Osteocyte (in vitro differentiated cells): Measurements from ENCODE around the gene IL17RE. TPM values are rescaled to one million over a fixed set of nuclear protein-coding genes. Genes with fewer than 3 reads are reported as not detected.
"Not testable (repeated sequence)": the region's sequence is repeated elsewhere in the genome, so short reads cannot be mapped to it uniquely, and the experiment has no call there.

Experiments used
- DNase-seq: peaks from one replicate; pipeline ENCODE4 v3.0.0; 2021; ENCODE audit warnings: mixed read lengths; ENCODE audit not compliant: unreplicated experiment; ENCODE audit errors: extremely low spot score
- H3K27ac Mint-ChIP-seq: one replicate; pipeline ENCODE4 v1.8.0; 2021; ENCODE audit warnings: mild to moderate bottlenecking, mixed read lengths; ENCODE audit not compliant: unreplicated experiment
- H3K27me3 Mint-ChIP-seq: one replicate; pipeline ENCODE4 v1.8.0; 2021; ENCODE audit warnings: mixed read lengths; ENCODE audit not compliant: unreplicated experiment
- H3K36me3 Mint-ChIP-seq: one replicate; pipeline ENCODE4 v1.8.0; 2021; ENCODE audit warnings: mixed read lengths; ENCODE audit not compliant: unreplicated experiment
- H3K4me1 Mint-ChIP-seq: one replicate; pipeline ENCODE4 v1.8.0; 2021; ENCODE audit warnings: mixed read lengths; ENCODE audit not compliant: unreplicated experiment
- H3K4me3 Mint-ChIP-seq: one replicate; pipeline ENCODE4 v1.8.0; 2021; ENCODE audit warnings: mild to moderate bottlenecking, moderate library complexity, mixed read lengths; ENCODE audit not compliant: unreplicated experiment
- H3K9me3 Mint-ChIP-seq: one replicate; pipeline ENCODE4 v1.8.0; 2021; ENCODE audit warnings: mixed read lengths; ENCODE audit not compliant: unreplicated experiment
- total RNA-seq: library from RNA; stranded (reverse); gene quantifications from 2 replicates; pipeline ENCODE4 v1.2.1, GENCODE V29; 2021
- TF ChIP-seq, protein P1 (sequence below): fragments of 200-600 bp; sonication (generic); IDR thresholded peaks from 2 replicates; pipeline ENCODE4 v1.5.0; 2021; ENCODE audit warnings: antibody characterized with exemption, mild to moderate bottlenecking, moderate library complexity

Gene IL17RE
- total RNA-seq, 1 donor from 2014 or later: 1.4 TPM

DNA sequence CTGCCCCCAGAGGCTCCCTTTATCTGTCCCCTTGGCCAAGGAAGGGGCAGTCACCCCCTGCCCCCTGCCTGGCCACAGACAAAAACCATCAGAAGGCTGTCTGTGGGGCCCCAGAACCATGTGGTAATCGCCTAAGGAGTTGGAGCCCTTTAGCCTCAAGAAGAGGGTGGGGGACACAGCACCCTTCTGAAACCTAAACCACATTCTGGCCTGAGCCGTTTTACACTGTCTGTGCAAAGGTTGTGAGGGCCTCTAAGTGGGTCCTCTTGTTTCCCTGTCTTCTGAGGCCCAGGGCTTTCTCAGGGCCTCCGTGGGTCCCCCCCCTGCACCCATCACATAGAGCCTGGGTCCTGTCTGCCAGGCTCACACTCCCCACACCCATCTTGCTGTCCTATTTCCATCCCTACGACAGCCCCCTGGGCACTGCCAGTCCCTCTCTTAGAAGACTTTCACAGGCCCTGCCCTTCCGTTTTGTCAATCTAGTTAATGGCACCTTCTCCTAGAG, 41.0 kb upstream of the IL17RE start:
- TF ChIP-seq, protein P1, sequence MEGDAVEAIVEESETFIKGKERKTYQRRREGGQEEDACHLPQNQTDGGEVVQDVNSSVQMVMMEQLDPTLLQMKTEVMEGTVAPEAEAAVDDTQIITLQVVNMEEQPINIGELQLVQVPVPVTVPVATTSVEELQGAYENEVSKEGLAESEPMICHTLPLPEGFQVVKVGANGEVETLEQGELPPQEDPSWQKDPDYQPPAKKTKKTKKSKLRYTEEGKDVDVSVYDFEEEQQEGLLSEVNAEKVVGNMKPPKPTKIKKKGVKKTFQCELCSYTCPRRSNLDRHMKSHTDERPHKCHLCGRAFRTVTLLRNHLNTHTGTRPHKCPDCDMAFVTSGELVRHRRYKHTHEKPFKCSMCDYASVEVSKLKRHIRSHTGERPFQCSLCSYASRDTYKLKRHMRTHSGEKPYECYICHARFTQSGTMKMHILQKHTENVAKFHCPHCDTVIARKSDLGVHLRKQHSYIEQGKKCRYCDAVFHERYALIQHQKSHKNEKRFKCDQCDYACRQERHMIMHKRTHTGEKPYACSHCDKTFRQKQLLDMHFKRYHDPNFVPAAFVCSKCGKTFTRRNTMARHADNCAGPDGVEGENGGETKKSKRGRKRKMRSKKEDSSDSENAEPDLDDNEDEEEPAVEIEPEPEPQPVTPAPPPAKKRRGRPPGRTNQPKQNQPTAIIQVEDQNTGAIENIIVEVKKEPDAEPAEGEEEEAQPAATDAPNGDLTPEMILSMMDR: no peak
- no peak for DNase-seq
- H3K27me3 Mint-ChIP-seq: no peaks in the 10 kb centered on the region
- H3K4me1 Mint-ChIP-seq: peaks cover 23% of the 10 kb centered on the region
- H3K9me3 Mint-ChIP-seq: no peaks in the 10 kb centered on the region
- H3K4me3 Mint-ChIP-seq: no peak overlapping the region
- H3K36me3 Mint-ChIP-seq: no peaks in the 10 kb centered on the region
- no peak overlapping the region for H3K27ac Mint-ChIP-seq

DNA sequence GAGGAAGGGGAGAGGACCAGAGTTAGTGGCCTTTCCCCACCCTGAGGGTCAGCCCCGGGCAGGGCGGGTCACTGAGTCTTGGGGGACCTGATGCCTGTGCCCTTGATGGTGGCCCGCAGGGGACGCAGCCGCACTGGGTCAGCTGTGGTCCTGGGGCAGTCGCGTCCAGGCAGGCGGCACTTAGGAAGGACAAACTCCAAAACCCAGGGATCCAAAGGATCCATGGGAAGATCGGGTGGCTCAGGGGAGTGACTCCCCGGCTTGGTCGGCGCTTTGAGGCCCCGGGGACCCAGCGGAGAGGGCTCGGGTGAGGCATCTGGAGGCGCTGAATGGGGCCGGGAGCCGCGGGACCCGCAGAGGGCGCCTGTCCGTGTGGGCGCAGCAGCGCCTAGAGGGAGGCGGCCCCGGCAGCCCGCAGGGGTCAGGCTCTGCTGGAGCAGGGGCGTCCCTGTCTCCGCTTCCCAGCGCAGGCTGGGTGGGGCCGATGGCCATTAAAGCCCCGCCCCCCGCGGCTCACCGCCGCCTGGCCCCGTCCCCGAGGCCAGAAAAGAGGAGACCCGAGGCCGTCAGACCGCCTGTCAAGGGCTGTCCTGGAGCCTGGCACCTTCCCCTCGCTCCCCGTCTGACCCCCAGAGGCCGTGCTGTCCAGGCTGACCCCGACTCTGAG, 40.1 kb upstream of the IL17RE start:
- H3K27me3 Mint-ChIP-seq: no peaks in the 10 kb centered on the region
- H3K36me3 Mint-ChIP-seq: no peaks in the 10 kb centered on the region
- H3K9me3 Mint-ChIP-seq: no peaks in the 10 kb centered on the region
- DNase-seq: no peak
- no peak overlapping the region for H3K27ac Mint-ChIP-seq
- TF ChIP-seq, protein P1: no peak
- no peak overlapping the region for H3K4me3 Mint-ChIP-seq
- peaks cover 23% of the 10 kb centered on the region for H3K4me1 Mint-ChIP-seq

DNA sequence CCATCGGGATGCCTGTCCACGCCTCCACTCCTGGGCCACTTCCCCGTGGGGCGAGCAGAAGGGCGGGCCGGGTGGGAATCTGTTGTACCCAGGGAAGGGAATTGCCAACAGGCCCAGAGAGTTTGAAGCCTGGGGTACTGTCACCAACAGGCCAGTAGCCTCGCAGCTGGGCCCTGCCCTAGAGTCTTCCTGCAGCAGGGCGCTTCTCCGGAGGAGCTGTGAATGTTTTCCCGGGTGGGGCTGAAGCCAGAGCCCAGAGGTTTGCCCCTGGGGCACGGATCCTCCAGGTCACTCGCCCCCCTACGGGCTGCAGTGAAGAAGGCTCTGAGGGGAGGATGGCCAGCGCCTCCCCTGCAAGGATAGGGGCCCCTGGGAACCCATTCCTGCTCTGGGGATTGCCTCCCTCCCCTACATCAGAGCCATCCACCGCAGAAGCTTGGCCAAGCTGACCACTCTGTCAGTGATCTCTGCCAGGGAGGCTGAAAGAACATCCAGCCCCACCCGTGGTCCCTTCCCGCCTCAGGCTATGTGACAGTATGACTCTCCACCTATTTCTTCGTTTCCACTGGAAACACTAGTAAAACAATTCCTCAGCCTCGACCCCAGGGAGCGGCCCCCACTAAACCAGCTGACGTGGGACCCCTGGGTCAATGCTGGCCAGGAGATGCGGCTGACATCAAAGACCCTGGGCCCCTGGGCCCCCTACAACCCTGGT, 39.4 kb upstream of the IL17RE start:
- no peak for DNase-seq
- Mint-ChIP-seq H3K36me3 (no peaks in the 10 kb centered on the region), H3K9me3 (no peaks in the 10 kb centered on the region), H3K4me3 (no peak overlapping the region), H3K27ac (peak overlapping the region; percentile 97), H3K4me1 (peaks cover 23% of the 10 kb centered on the region), H3K27me3 (no peaks in the 10 kb centered on the region)
- TF ChIP-seq, protein P1: no peak

DNA sequence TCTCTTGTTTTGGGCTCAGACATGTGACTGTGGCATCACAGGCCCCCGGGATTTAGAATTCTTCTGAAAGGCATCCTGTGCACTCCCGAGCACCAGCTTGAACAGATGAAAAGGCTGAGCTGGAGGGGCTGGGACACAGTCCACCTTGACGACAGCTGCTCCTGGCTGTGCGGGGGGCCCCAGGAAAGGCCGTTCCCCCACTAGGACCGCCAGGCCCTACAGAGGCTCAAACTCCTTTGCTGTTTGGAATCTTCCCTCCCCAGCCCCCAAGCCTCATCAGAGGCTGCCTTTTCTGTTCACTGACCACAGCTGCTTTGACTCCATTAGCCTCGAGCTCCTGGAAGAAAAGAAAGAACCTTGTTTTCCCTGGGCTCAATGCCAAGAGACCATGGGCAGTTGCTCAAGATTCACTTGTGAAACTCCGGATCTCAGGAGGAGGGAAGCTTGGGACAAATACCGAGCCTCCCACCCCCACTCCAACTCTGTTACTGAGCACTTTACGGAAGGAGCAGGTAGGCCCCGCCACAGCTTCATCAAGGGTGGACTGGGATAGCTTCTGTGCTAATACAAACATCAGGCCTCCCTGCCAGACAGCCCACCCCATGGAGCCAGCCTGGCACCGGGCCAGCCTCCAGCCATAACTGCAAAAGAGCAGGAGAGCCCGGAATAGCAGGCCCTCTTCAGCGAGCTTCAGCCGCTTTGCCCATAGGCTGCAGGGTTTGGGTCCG, 38.3 kb upstream of the IL17RE start:
- Mint-ChIP-seq H3K36me3 (no peaks in the 10 kb centered on the region), H3K27me3 (no peaks in the 10 kb centered on the region), H3K9me3 (no peaks in the 10 kb centered on the region), H3K4me1 (peaks cover 23% of the 10 kb centered on the region), H3K27ac (peak overlapping the region; percentile 97), H3K4me3 (peak overlapping the region; percentile 35)
- TF ChIP-seq, protein P1: no peak
- DNase-seq: peak; percentile 89

DNA sequence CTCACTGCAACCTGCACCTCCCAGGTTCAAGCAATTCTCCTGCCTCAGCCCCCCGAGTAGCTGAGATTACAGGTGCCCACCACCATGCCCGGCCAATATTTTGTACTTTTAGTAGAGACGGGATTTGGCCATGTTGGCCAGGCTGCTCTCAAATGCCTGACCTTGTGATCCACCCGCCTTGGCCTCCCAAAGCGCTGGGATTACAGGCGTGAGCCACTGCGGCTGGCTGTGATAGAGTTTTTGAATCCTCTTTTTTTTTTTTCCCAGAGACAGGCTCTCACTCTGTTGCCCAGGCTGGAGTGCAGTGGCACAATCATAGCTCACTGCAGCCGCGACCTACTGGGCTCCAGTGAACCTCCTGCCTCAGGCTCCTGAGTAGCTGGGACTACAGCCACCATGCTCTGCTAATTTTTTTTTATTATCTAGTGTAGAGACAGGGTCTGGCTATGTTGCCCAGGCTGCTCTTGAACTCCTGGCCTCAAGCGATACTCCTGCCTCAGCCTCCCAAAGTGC, 37.5 kb upstream of the IL17RE start:
- peak overlapping the region; percentile 97 for H3K27ac Mint-ChIP-seq
- H3K9me3 Mint-ChIP-seq, H3K36me3 Mint-ChIP-seq, DNase-seq, H3K4me3 Mint-ChIP-seq, H3K27me3 Mint-ChIP-seq: not testable (repeated sequence)
- H3K4me1 Mint-ChIP-seq: peaks cover 23% of the 10 kb centered on the region
